ENCODE results near the gene KISS1R.
A peak's percentile ranks its signal among the peaks of the same experiment; 100 is the strongest.

Gene KISS1R

DNA sequence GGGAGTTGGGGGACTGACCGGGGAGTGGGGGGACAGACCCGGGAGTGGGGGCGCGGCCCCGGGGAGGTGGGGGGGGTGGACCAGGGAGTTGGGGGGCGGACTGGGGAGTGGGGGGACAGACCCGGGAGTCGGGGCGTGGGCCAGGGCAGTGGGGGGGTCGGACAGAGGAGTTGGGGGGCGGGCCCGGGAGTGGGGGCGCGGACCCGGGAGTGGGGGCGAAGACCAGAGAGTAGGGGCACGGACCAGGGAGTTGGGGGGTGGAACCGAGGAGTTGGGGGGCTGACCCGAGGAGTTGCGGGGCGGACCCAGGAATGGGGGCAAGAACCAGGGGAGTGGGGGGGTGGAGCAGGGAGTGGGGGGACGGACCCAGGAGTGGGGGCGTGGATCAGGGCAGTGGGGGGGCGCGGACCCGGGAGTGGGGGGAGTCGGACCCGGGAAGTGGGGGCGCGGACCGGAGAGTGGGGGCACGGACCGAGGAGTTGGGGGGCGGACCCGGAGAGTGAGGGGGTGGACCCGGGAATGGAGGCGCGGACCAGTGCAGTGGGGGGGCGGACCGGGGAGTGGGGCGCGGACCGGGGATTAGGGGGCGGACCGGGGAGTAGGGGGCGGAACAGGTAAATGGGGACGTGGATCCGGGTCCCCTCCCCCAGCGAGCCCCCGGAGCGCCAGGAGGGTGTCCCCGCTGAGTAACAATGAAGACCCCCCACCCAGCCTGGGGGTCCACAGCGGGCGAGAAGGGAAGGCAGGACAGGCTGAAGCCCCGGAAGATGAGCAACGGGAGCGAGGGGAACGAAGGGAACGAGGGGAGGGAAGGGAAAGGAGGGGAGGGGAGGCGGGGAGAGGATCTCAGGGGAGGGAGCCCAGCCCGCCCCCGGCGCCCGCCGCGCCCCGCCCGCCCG, 4.7 kb upstream of the KISS1R start:
- H3K9me3 Mint-ChIP-seq = no peaks in the 10 kb centered on the region
- DNase-seq = no peak
- peaks cover 0 to 6% of the 10 kb centered on the region in 2 donors for H3K27me3 Mint-ChIP-seq
- peaks cover 19 to 22% of the 10 kb centered on the region in 2 donors for H3K4me1 Mint-ChIP-seq (ENCODE audit: low read depth in 2 of 2)
- peak overlapping the region; percentile 83 to 84 for H3K4me3 Mint-ChIP-seq
- ATAC-seq (replicated peaks) = no peak
- H3K27ac Mint-ChIP-seq = peak overlapping the region; percentile 29 to 83
- peaks cover 40% of the 10 kb centered on the region for H3K36me3 Mint-ChIP-seq (ENCODE audit: insufficient read depth)

DNA sequence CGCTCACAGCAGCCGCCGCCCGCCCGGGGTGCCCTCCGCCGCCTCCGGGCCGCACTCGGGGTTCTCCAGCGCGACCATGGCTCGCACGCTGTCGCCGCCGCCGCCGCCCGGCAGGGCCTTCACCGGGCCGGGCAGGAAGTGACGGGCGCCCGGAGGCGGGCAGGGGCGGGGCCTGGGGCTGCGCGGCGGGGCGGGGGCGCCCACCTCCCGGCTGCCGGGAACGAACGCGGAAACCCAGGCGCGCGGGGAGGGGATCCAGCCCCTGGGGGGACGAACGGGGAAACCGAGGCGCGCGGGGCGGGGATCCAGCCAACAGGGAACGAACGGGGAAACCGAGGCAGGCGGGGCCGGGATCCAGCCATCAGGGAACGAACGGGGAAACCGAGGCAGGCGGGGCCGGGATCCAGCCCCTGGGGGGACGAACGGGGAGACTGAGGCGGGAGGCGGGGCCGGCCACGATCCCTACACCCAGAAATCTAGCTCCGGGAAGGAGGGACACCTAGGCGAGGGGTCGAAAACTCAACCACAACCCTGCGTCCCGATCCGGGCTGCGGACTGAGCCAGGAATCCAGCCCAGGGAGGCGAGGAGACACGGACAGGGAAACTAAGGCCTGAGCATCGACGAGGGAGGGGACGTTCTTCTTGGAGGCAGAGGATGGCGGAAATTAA, 3.9 kb upstream of the KISS1R start, which contains the start of gene R3HDM4:
Gene R3HDM4, minus strand, starts transcription at position 140 of the 669 bp plus-strand sequence. Its CDS starts 62 bp downstream, at position 78.
- peak; percentile 66 for ATAC-seq (replicated peaks)
- peak within 1 kb of the TSS; percentile 83 to 84 for H3K4me3 Mint-ChIP-seq
- H3K27me3 Mint-ChIP-seq = peaks cover 6% of the 10 kb centered on the region in 2 donors
- no peaks in the 10 kb centered on the region for H3K9me3 Mint-ChIP-seq
- peaks cover 21 to 22% of the 10 kb centered on the region in 2 donors for H3K4me1 Mint-ChIP-seq (ENCODE audit: low read depth in 2 of 2)
- H3K27ac Mint-ChIP-seq = peak within 1 kb of the TSS; percentile 77 to 83
- peaks cover 37% of the 10 kb centered on the region for H3K36me3 Mint-ChIP-seq (ENCODE audit: insufficient read depth)
- peak; percentile 76 to 84 (median 80) for DNase-seq

DNA sequence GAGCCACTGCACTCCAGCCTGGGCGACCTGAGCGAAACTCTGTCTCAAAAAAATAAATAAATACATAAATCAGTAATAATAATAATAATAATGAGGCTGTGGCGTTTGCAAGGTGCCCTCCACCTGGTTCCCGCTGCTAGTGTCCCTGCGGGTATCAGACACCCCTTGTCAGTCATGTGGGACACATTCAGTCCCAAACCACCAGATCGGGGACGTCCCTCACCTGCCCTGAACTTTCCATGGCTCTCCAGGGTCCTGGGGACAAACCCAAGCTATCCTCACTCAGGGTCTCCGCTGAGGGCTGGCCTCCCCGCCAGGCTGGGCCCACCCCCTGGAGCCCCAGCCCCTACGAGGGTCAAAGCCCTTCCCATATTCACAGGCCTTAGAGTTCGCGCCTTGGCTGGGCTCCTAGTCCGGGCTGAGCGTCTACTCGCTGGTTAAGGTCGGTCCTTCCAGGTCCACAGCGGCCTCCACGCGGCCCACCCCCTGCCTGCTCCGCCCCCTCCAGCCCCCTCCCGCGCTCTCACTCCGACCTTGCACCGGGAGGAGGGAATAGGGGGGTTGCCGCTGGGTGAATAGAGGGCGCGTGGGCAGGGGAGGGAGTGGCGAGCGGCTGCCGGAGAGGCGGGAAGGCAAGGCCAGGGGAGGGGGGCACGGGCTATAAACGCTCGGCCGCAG, 349 bp upstream of the KISS1R start:
- Mint-ChIP-seq H3K36me3 (ENCODE audit: insufficient read depth) (peaks cover 23% of the 10 kb centered on the region), H3K27ac (no peak overlapping the region), H3K4me1 (ENCODE audit: low read depth in 2 of 2) (peaks cover 8 to 13% of the 10 kb centered on the region in 2 donors), H3K27me3 (peaks cover 6 to 9% of the 10 kb centered on the region in 2 donors), H3K9me3 (no peaks in the 10 kb centered on the region), H3K4me3 (peak overlapping the region in 1 of 2 donors; percentile 17)
- ATAC-seq (replicated peaks) (no peak), DNase-seq (no peak)

DNA sequence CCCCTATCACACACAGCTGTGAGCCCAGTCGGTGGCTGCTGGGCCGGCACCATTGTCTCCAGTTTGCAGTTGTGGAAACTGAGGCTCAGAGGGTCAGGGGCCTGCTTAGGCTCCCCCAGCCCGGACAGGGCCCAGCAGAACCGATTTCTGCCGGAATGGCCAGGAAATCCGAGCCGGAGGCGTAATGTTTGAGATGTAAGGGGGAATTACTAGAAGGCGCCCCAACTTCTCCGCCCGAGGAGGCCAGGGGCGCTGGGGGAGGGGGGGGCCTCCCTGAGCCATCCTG, 962 bp downstream of the KISS1R start:
- Mint-ChIP-seq H3K36me3 (ENCODE audit: insufficient read depth) (peaks cover 23% of the 10 kb centered on the region), H3K9me3 (no peaks in the 10 kb centered on the region), H3K27me3 (peaks cover 6 to 9% of the 10 kb centered on the region in 2 donors), H3K4me3 (peak overlapping the region; percentile 64 to 69), H3K27ac (peak overlapping the region in 1 of 2 donors; percentile 79), H3K4me1 (ENCODE audit: low read depth in 2 of 2) (peaks cover 10 to 16% of the 10 kb centered on the region in 2 donors)
- ATAC-seq (replicated peaks) = no peak
- no peak for DNase-seq

DNA sequence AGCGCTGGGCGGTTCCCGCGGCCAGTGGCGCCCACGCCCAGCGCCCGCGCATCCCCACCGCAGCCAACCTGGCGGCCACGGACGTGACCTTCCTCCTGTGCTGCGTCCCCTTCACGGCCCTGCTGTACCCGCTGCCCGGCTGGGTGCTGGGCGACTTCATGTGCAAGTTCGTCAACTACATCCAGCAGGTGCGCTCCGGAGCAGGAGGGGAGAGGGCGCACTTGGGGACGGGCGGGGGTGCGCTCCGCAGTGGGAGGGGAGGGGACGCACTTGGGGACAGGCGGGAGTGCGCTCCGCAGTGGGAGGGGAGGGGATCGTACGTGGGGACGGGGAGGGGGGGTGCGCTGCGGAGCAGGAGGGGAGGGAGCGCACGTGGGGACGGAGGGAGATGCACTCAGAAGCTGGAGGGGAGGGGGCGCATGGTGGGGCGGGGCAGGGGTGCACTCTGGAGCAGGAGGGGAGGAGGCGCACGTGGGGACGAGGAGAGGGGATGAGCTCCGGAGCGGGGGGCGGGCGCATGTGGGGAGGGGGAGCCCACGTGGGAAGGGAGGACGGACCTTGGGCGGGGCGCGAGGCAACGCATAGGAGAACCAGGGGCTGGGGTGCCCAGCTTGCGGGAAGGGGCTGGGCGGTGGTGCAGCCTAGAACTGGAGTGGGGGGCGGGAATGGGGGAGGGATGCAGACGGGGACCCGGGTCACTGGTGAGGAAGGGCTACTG, 1.5 kb downstream of the KISS1R start:
- H3K4me3 Mint-ChIP-seq = peak overlapping the region; percentile 64 to 69
- DNase-seq = no peak
- H3K9me3 Mint-ChIP-seq = no peaks in the 10 kb centered on the region
- ATAC-seq (replicated peaks) = no peak
- peaks cover 10 to 16% of the 10 kb centered on the region in 2 donors for H3K4me1 Mint-ChIP-seq (ENCODE audit: low read depth in 2 of 2)
- H3K27me3 Mint-ChIP-seq = peaks cover 6 to 9% of the 10 kb centered on the region in 2 donors
- peaks cover 21% of the 10 kb centered on the region for H3K36me3 Mint-ChIP-seq (ENCODE audit: insufficient read depth)
- peak overlapping the region in 1 of 2 donors; percentile 79 for H3K27ac Mint-ChIP-seq

DNA sequence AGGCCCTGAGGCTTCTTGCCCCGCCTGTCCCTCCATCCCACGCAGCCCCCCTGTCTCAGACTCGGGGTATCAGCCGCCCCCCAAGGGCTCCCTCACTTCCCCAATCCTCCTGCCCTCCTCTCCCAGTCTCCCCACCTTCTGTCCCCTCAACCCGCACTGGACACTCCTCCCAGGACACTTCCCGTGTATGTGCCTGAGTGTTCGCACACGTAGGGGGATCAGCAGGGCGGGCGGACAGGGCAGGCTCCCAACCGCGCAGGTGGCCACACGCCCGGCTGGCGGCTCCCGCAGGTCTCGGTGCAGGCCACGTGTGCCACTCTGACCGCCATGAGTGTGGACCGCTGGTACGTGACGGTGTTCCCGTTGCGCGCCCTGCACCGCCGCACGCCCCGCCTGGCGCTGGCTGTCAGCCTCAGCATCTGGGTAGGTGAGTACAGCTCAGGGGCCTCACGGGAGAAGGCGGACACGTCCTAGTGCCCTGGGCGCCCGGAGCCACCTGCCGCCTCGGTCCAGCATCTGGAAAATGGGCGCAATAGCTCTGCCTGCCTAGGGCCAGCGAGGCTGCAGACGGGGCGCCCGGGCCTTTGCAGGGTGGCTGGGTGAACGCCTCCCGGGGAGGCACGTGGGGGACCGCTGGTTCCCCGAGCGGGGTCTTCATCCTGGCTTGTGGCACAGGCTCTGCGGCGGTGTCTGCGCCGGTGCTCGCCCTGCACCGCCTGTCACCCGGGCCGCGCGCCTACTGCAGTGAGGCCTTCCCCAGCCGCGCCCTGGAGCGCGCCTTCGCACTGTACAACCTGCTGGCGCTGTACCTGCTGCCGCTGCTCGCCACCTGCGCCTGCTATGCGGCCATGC, 2.3 kb downstream of the KISS1R start:
- ATAC-seq (replicated peaks) (peak; percentile 31), DNase-seq (no peak)
- peak overlapping the region; percentile 69 to 81 for H3K4me3 Mint-ChIP-seq
- H3K9me3 Mint-ChIP-seq = no peaks in the 10 kb centered on the region
- peaks cover 21% of the 10 kb centered on the region for H3K36me3 Mint-ChIP-seq (ENCODE audit: insufficient read depth)
- H3K27me3 Mint-ChIP-seq = peaks cover 6 to 9% of the 10 kb centered on the region in 2 donors
- no peak overlapping the region for H3K27ac Mint-ChIP-seq
- peaks cover 10 to 16% of the 10 kb centered on the region in 2 donors for H3K4me1 Mint-ChIP-seq (ENCODE audit: low read depth in 2 of 2)

DNA sequence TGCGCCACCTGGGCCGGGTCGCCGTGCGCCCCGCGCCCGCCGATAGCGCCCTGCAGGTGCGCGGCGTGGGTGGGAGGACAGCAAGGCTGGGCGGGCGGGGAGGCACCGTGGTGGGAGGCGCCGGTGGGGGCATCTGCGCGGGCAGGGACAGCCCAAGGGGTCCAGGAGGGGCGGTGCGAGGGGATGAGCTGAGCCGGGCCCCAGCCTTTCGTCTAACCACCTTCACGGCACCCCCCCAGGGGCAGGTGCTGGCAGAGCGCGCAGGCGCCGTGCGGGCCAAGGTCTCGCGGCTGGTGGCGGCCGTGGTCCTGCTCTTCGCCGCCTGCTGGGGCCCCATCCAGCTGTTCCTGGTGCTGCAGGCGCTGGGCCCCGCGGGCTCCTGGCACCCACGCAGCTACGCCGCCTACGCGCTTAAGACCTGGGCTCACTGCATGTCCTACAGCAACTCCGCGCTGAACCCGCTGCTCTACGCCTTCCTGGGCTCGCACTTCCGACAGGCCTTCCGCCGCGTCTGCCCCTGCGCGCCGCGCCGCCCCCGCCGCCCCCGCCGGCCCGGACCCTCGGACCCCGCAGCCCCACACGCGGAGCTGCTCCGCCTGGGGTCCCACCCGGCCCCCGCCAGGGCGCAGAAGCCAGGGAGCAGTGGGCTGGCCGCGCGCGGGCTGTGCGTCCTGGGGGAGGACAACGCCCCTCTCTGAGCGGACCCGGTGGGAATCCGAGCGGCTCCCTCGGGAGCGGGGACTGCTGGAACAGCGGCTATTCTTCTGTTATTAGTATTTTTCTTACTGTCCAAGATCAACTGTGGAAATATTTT, 3.1 kb downstream of the KISS1R start:
- Mint-ChIP-seq H3K9me3 (no peaks in the 10 kb centered on the region), H3K4me1 (ENCODE audit: low read depth in 2 of 2) (peaks cover 10 to 16% of the 10 kb centered on the region in 2 donors), H3K4me3 (peak overlapping the region; percentile 69 to 81), H3K27ac (peak overlapping the region; percentile 73 to 78), H3K36me3 (ENCODE audit: insufficient read depth) (peaks cover 21% of the 10 kb centered on the region), H3K27me3 (peaks cover 0 to 9% of the 10 kb centered on the region in 2 donors)
- ATAC-seq (replicated peaks) = peak; percentile 57
- DNase-seq = peak; percentile 51 to 55 (median 55)

DNA sequence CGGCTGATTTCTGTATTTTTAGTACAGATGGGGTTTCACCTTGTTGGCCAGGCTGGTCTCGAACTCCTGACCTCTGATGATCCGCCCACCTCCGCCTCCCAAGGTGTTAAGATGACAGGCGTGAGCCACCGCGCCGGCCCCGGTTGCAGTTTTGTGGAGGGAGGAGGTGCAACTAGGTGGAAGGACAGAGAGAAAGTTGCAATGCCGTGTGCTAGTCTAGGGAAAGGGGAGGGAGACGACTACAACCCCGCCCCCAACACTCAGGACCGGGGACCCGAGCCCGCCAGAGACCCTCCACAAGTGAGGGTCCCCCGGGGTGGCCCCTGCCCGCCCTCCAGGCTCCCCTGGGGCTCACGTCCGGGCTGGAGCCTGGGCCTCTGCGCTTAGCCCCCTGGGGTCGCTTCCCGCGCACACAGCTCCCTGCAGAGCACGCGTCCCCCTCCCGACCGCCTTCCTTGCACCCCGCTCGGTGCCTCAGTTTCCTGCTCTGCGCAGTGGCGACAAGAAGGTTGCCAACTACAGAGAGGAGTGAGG, 7.5 kb downstream of the KISS1R start:
- Mint-ChIP-seq H3K36me3 (ENCODE audit: insufficient read depth) (peaks cover 21% of the 10 kb centered on the region), H3K27me3 (no peaks in the 10 kb centered on the region), H3K27ac (peak overlapping the region in 1 of 2 donors; percentile 63), H3K9me3 (no peaks in the 10 kb centered on the region), H3K4me1 (ENCODE audit: low read depth in 2 of 2) (peaks cover 8 to 11% of the 10 kb centered on the region in 2 donors), H3K4me3 (peak overlapping the region; percentile 82 to 83)
- no peak for ATAC-seq (replicated peaks)
- no peak for DNase-seq

DNA sequence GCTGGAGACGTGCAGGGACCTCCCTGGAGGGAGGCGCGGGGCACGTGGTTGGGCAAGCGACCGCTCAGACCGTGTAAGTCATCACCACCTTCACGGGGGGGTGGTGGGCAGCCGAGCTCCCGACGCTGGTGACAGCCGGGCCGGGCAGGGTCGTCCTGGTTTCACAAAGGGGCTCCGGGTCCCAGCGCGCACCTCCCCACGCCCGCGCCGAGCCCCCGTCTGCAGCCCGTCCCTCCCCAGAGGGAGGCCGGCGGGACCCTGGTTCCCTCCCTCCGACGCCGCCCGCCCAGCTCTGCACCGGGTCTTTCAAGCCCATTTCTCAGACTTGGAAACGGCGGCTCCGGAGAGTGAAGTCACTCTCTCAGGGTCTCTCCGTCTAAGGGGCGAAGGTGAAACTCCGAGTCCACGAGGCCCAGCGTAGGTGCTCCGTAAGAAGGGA, 8.0 kb downstream of the KISS1R start:
- Mint-ChIP-seq H3K27me3 (no peaks in the 10 kb centered on the region), H3K4me3 (peak overlapping the region; percentile 82 to 83), H3K9me3 (no peaks in the 10 kb centered on the region), H3K27ac (peak overlapping the region; percentile 41 to 63), H3K4me1 (ENCODE audit: low read depth in 2 of 2) (peaks cover 8 to 11% of the 10 kb centered on the region in 2 donors), H3K36me3 (ENCODE audit: insufficient read depth) (peaks cover 21% of the 10 kb centered on the region)
- ATAC-seq (replicated peaks) (peak; percentile 59), DNase-seq (no peak)

DNA sequence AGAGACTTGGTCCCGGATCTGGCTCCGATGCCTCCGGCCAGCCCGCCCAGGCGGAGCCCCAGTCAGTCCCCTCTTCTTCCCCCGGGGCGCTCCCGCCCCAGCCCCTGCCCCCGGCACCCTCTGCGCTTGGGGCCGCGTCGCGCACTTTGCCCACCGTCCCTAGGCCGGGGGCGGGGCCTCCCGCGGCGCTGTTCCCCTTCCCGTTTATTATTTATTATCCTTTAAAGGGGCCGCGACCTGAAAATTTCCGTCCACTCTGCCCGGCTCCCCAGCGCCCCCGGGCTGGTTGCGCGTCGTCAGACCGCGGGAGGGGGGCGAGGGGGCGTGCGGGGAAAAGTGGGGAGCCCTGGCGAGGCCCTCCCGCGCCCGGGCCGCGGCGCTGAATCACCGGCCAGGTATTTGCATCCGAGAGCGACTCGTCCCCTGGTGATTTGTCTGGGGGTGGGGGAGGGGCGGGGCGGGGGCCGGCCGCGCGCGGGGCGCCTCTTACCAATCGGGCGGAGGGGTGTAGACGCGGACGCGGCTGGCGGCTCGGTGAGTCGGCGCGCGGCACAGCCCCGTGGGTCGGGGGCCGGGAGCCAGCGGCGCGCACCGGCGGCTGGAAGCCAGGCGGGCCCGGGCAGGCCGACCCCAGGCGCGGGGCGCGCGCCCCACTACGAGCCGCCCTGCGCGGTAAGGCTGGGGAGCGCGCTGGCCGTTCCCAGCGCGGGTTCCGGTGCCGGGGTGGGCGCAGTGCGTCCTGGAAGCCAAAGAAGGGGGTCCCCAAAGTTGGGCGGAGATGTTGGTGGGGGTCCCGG, 8.6 kb downstream of the KISS1R start, which contains the start of gene ARID3A:
Gene ARID3A, plus strand, starts transcription at position 510 of the 797 bp plus-strand sequence. CDS start 3,494 bp downstream, outside the sequence.
- Mint-ChIP-seq H3K4me1 (ENCODE audit: low read depth in 2 of 2) (peaks cover 8 to 10% of the 10 kb centered on the region in 2 donors), H3K36me3 (ENCODE audit: insufficient read depth) (peaks cover 16% of the 10 kb centered on the region), H3K9me3 (no peaks in the 10 kb centered on the region), H3K27me3 (no peaks in the 10 kb centered on the region), H3K27ac (peak within 1 kb of the TSS; percentile 41 to 63), H3K4me3 (peak within 1 kb of the TSS; percentile 82 to 83)
- ATAC-seq (replicated peaks) (peak; percentile 73), DNase-seq (peak; percentile 65 to 74 (median 67))

DNA sequence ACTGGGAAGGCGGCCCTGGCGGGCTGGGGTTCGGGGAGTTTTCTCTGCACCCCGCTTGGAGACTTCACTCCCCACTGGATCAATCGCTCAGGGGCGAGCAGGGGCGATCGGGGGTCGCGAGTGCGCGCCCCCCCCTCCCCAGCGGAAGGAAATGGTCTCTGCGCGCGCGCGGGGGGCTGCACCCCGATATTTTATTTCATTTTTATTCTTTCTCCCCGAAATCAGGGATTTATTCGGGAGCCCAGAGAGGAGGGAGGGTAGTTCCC, 9.1 kb downstream of the KISS1R start:
- no peak for DNase-seq
- peaks cover 11% of the 10 kb centered on the region for H3K36me3 Mint-ChIP-seq (ENCODE audit: insufficient read depth)
- H3K9me3 Mint-ChIP-seq = no peaks in the 10 kb centered on the region
- ATAC-seq (replicated peaks) = no peak
- peak overlapping the region; percentile 10 to 38 for H3K27ac Mint-ChIP-seq
- H3K4me3 Mint-ChIP-seq = peak overlapping the region; percentile 82 to 83
- H3K27me3 Mint-ChIP-seq = no peaks in the 10 kb centered on the region
- peaks cover 6 to 7% of the 10 kb centered on the region in 2 donors for H3K4me1 Mint-ChIP-seq (ENCODE audit: low read depth in 2 of 2)
